Measurements from ENCODE around the gene MAP7.

Gene MAP7

DNA sequence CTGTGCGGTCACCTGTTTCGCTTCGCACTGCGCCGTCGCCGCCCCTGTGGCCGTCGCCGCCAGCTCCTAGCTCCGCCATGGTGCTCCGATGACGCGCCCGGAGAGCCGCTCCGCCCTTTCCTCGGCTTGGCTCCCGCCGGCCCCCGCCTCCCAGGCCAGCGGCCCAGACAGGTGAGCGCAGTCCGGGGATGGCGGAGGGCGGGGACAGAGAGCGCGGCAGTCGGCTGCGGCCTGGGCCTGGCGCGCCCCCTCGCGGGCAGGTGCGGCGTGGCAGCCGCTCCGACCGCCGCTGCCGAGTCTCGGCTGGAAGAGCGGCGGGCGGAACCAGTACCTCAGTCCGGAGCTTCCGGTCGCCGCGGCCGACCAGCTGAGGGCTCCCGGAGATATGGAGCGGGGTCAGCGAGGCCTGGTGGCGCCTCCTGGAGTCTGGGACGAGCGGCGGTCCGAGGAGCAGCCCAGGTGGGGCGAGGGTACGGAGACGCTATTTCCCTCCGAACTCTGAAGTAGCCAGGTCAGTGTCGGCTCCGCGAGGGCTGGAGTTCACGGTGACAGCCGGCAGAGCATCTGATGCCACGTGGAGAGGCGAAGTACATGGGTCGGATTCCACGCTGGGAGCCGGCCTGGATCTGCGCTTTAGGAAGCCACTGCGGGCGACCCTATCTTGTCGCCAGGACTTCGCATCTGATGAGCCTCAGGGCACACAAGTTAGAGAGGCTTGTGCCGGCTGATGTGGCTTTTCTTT, at the start of gene MAP7:
Gene MAP7, minus strand, starts transcription at position 93 of the 742 bp plus-strand sequence. Its CDS starts 14 bp downstream, at position 79.
- TF ChIP-seq, protein P1, sequence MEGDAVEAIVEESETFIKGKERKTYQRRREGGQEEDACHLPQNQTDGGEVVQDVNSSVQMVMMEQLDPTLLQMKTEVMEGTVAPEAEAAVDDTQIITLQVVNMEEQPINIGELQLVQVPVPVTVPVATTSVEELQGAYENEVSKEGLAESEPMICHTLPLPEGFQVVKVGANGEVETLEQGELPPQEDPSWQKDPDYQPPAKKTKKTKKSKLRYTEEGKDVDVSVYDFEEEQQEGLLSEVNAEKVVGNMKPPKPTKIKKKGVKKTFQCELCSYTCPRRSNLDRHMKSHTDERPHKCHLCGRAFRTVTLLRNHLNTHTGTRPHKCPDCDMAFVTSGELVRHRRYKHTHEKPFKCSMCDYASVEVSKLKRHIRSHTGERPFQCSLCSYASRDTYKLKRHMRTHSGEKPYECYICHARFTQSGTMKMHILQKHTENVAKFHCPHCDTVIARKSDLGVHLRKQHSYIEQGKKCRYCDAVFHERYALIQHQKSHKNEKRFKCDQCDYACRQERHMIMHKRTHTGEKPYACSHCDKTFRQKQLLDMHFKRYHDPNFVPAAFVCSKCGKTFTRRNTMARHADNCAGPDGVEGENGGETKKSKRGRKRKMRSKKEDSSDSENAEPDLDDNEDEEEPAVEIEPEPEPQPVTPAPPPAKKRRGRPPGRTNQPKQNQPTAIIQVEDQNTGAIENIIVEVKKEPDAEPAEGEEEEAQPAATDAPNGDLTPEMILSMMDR (IDR thresholded peaks at IDR 0.05; ENCODE audit: low read depth, low read length, missing control alignments): peak; percentile 71
- in situ Hi-C loops (cut with HindIII; ENCODE audit: low sequenced_read_pairs): no loop called here
- DNase-seq (ENCODE audit: low read depth): no peak

DNA sequence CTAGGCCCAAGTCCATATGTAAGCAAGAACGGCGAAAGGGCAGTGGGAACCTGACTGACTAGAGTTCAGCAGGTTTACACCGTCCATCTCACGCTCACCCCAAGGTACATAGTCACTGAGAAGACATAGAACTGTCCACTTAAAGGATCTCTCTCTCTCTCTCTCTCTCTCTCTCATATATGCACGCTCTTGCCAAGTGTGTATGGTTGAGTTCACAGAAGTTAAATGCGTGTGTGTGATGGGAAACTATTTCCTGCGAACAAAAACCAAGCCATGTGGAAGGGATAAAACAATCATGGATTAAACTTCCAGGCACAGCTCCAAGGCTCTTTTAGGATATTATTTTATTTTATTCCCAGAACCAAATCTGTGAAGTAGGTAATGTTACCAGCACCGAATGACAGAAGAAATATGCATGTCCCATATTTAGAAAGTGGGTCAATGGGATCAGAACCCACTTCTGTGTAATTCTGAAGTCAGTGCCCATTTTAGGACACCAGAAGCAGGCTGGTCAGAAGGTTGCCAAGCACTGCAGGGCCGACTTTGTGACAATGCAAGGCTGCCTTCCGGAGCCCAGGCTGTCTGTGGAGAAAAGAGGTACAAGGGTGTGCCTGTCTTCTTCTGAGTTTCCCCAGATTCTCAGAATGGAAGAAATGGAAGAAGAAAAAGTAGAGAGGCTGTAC, 49.2 kb upstream of the MAP7 start:
- DNase-seq (ENCODE audit: low read depth): peak; percentile 61
- TF ChIP-seq, protein P1 (IDR thresholded peaks at IDR 0.05; ENCODE audit: low read depth, low read length, missing control alignments): no peak
- in situ Hi-C loops (cut with HindIII; ENCODE audit: low sequenced_read_pairs): no loop called here

More for the DNA sequence above, at the start of gene MAP7:
- H3K4me3 ChIP-seq (ENCODE audit: low read depth, low read length): peak within 1 kb of the TSS; percentile 62

DNA sequence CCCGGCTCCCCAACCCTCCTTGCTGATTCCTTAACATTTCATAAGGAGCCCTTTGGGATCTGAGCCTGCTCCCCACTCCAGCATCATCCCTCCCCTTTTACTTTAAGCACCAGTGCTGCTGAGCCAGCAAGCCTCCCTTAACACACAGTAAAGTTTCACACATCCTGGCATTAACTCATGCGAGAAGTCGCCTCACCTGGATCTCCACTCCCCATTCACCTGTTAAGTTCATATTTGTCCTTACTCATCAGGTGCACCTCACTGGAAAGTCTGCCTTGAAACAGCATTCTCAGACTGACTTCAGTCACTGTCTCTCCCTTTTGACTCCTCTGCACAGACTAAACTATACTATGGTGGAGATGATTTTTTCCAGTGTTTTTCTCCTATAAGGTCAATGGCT, 47.8 kb upstream of the MAP7 start:
- H3K4me3 ChIP-seq (ENCODE audit: low read depth, low read length): no peak overlapping the region
- TF ChIP-seq, protein P1 (IDR thresholded peaks at IDR 0.05; ENCODE audit: low read depth, low read length, missing control alignments): no peak
- in situ Hi-C loops (cut with HindIII; ENCODE audit: low sequenced_read_pairs): no loop called here
- no peak for DNase-seq (ENCODE audit: low read depth)

More for the DNA sequence above, 49.2 kb upstream of the MAP7 start:
- H3K4me3 ChIP-seq (ENCODE audit: low read depth, low read length): no peak overlapping the region

DNA sequence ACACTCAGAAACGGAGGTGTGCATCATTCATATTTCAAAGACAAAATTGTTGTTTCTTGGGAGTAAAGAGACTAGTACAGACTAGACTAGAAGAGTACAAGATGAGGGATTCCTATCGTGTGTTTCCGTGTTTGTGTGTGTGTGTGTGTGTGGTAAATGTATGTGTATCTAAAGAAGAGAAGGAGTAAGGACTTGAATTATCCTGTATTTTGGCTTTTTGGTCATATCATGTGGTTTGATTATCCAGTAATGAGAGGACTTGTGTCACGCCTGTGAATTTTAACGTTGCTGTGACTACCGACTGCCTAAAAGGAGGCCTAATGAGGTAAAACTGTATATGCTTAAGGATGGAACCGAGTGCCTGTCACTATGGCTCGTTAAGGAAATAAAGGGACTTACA, 44.4 kb upstream of the MAP7 start:
- DNase-seq (ENCODE audit: low read depth): no peak
- TF ChIP-seq, protein P1 (IDR thresholded peaks at IDR 0.05; ENCODE audit: low read depth, low read length, missing control alignments): no peak
- in situ Hi-C loops (cut with HindIII; ENCODE audit: low sequenced_read_pairs): no loop called here
- H3K4me3 ChIP-seq (ENCODE audit: low read depth, low read length): no peak overlapping the region

DNA sequence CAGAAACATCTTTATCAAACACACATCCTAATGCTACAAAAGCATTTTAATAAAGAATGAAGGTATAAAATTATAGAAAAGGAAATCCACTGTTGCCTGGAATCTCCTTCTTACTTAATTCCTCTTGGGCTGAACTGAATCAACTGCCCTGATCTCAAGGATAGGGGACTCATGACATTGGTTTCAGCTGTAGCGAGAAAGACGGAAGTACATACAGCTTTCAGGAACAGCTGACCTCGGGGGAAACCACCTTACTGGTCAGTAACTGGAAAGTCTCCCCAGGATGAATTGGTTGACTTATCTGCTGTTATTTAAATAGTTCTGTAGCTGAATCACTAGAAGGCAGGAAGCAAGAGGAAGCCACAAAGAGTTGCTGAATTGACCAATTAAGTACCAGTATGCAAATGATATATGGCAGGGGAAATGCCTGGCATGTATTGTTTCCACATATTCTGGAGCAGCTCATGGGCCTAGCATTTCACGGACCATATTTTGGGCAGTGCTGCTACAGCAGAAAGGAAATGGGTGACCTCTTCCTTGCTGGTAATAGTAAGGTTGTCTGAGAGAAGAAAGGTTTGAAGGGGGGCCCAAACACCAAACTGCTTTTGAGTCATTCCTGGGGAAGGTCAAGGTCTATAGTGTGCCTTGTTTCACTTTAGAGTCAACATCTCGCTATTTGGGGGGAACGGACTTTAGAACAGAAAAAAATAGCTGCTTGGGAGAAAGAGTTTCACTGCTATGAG, 43.7 kb upstream of the MAP7 start:
- H3K4me3 ChIP-seq (ENCODE audit: low read depth, low read length): no peak overlapping the region
- in situ Hi-C loops (cut with HindIII; ENCODE audit: low sequenced_read_pairs): no loop called here
- TF ChIP-seq, protein P1 (IDR thresholded peaks at IDR 0.05; ENCODE audit: low read depth, low read length, missing control alignments): no peak
- DNase-seq (ENCODE audit: low read depth): peak; percentile 95

DNA sequence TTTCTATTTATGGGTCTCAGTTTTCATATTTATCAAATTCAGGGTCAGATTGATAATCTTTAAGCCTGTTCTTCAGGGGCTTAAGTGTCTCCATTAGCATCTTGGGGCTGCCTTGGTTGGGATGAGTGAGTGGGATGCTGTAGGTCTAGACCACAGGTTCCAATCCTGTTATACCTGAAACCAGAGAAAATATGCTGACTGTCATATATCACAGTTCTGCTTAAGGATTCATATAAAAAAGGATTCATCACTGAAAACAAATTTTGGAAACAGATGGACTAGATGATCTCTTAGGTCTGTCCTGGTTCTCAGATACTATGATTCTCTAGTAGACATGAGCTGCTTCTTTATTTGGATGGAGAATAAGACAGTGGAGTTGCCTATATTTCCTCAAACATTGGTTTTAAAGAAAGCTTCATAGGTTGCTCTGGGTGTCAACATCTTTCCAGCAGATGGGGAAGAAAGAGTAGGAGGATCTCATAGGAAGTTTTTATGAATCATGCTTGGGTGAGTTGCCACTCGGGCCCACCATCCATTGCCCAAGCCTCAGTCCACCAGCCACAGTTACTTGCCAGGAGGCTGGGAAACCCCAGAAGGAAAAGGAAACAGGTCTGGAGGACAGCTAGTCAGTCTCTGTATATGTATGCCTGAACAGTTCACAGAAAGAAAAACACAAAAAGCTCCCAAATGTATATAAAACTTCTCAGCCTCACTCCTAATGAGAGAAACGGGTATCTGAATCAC, 42.9 kb upstream of the MAP7 start:
- in situ Hi-C loops (cut with HindIII; ENCODE audit: low sequenced_read_pairs): no loop called here
- TF ChIP-seq, protein P1 (IDR thresholded peaks at IDR 0.05; ENCODE audit: low read depth, low read length, missing control alignments): no peak
- no peak overlapping the region for H3K4me3 ChIP-seq (ENCODE audit: low read depth, low read length)
- no peak for DNase-seq (ENCODE audit: low read depth)

All from astrocyte of the cerebellum (primary cell).